ENCODE measurements around the gene DUSP1.

The DUSP1 gene

DNA sequence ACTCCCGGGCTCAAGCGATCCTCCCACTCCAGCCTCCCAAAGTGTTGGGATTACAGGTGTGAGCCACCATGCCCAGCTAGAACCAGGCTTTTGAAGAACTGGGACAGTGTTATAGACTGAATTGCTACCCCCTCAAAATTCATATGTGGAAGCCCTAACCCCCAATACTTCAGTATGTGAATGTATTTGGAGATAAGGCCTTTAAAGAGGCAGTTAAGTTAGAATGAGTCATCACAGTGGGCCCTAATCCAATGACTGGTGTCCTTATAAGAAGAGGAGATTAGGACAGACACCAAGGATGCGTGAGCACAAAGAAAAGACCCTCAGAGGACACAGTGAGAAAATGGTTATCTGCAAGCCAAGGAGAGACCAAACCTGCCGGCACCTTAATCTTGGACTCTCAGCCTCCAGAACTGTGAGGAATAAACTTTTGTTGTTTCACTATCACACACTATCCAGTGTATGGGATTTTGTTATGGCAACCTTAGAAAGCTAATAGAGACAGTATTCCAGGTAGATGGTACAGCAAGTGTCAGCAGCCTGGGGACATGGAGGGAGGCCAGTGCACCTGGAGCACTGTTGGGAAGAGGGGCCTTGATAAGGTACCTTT lies 31.7 kb upstream of the DUSP1 start:
- TF ChIP-seq CTCF (IDR thresholded peaks at IDR 0.05; ENCODE audit: low read depth, low read length), result no peak
- no peak for DNase-seq (ENCODE audit: extremely low read depth, low read depth)

DNA sequence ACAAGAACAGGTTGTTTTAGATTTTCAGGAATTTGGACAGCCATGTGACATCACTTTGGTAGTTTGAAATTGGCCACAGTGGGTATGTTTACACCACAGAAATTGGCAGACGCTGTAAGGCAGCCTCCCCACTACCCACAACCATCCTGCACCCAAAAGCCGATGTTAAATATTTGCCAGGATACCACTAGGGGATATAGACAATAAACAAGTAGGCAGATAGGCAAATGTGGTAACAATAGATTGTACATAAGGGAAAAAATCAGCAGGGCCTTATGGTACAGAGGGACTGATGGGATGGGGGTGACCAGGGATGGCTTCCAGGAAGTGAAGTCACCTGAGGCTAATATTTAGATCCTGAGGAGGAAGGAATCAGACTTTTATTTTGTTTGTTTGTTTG lies 31.1 kb upstream of the DUSP1 start:
- DNase-seq (ENCODE audit: extremely low read depth, low read depth), result no peak
- TF ChIP-seq CTCF (IDR thresholded peaks at IDR 0.05; ENCODE audit: low read depth, low read length), result no peak

DNA sequence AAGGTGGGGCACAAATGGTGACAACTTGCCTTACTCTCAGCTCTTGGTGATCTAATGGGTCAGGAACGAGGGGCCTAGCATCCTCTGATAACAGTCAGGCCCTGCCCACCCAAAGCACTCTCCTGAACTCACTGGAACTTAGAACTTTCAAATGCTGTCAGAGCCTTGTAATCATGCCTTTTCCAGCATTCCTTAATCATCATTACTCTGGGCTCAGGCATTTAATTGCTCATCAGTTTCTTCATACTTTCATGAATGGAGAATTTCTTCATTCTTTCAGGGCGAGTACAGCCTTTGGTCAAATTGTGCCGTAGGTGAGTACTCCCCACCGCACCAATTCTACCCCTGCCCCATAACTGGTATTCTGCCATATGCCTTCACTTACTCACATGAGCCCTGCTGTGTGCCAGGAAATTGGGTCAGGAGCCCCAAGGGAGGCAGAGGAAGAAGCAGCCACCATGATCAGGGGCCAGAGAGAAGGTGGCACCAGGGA lies 30.2 kb upstream of the DUSP1 start:
- no peak for TF ChIP-seq CTCF (IDR thresholded peaks at IDR 0.05; ENCODE audit: low read depth, low read length)

GRCh38 chr5:172800088-172800551 lies 29.1 kb upstream of the DUSP1 start:
- peak; percentile 92 for DNase-seq (ENCODE audit: extremely low read depth, low read depth)
- no peak for TF ChIP-seq CTCF (IDR thresholded peaks at IDR 0.05; ENCODE audit: low read depth, low read length)

More for the DNA sequence above, 30.2 kb upstream of the DUSP1 start:
- DNase-seq (ENCODE audit: extremely low read depth, low read depth), result peak; percentile 78

- no peak for DNase-seq (ENCODE audit: extremely low read depth, low read depth)
Observed at GRCh38 chr5:172799416-172799815, 28.4 kb upstream of the DUSP1 start.

GRCh38 chr5:172798422-172799215 lies 27.6 kb upstream of the DUSP1 start:
- DNase-seq (ENCODE audit: extremely low read depth, low read depth), result peak; percentile 81

More at GRCh38 chr5:172799416-172799815, 28.4 kb upstream of the DUSP1 start:
- no peak for TF ChIP-seq CTCF (IDR thresholded peaks at IDR 0.05; ENCODE audit: low read depth, low read length)

More at GRCh38 chr5:172798422-172799215, 27.6 kb upstream of the DUSP1 start:
- TF ChIP-seq CTCF (IDR thresholded peaks at IDR 0.05; ENCODE audit: low read depth, low read length), result no peak

Measured in AG09319 (cell line).